IgD-negative memory B cell (primary cell): ENCODE results near the gene FOXRED1. TPM values are rescaled to one million over a fixed set of nuclear protein-coding genes. Genes with fewer than 3 reads are reported as not detected.

Experiments used
- H3K27ac Mint-ChIP-seq, 3 donors: one replicate each; pipeline ENCODE4 v1.8.0; 2020 to 2022; ENCODE audit warnings: mild to moderate bottlenecking in 3 of 3, mixed read lengths in 3 of 3, moderate library complexity in 1 of 3
- H3K27me3 Mint-ChIP-seq: one replicate; pipeline ENCODE4 v1.8.0; 2021; ENCODE audit warnings: mixed read lengths
- H3K36me3 Mint-ChIP-seq: one replicate; pipeline ENCODE4 v1.8.0; 2020; ENCODE audit warnings: mild to moderate bottlenecking, mixed read lengths
- H3K4me1 Mint-ChIP-seq, 3 donors: one replicate each; pipeline ENCODE4 v1.8.0; 2020 to 2022; ENCODE audit warnings: mixed read lengths in 3 of 3, mild to moderate bottlenecking in 1 of 3
- H3K4me3 Mint-ChIP-seq, 4 donors: one replicate each; pipeline ENCODE4 v1.8.0; 2020 to 2022; ENCODE audit warnings: mild to moderate bottlenecking in 4 of 4, mixed read lengths in 4 of 4, moderate library complexity in 3 of 4
- H3K9me3 Mint-ChIP-seq, 3 donors: one replicate each; pipeline ENCODE4 v1.8.0; 2020 to 2021; ENCODE audit warnings: mixed read lengths in 3 of 3, mild to moderate bottlenecking in 1 of 3
- polyA plus RNA-seq: library from polyadenylated mRNA; unstranded; fragments of 300-500 nt; fragmentation: Illumina TruSeq; gene quantifications from one replicate; pipeline ENCODE4 v1.2.3, GENCODE V29; 2021

The FOXRED1 gene
- polyA plus RNA-seq, 1 donor from 2014 or later: 12.0 TPM

DNA sequence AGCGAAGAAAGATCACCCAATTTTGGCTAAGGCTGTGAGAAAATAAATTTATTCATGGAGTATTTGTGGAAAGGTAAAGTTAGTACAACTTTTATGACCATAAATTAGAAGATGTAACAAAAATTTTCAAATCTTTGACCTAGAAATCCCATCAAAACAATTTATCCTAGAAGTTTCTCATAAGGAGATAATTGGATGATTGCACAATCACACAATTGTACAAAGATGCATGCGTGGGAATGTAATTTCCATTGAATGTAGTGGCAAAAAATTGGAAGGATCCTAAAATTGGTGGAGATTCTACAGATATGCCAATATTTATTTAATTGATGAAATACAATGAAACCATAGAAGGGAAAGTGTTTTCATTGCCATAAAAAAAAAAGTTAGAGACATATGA, 11.8 kb upstream of the FOXRED1 start:
- no peaks in the 10 kb centered on the region for H3K9me3 Mint-ChIP-seq
- H3K27ac Mint-ChIP-seq: no peak overlapping the region
- peaks cover 0 to 2% (median 0%) of the 10 kb centered on the region in 3 donors for H3K4me1 Mint-ChIP-seq
- no peaks in the 10 kb centered on the region for H3K27me3 Mint-ChIP-seq
- H3K4me3 Mint-ChIP-seq: no peak overlapping the region
- H3K36me3 Mint-ChIP-seq: peaks cover 2% of the 10 kb centered on the region

DNA sequence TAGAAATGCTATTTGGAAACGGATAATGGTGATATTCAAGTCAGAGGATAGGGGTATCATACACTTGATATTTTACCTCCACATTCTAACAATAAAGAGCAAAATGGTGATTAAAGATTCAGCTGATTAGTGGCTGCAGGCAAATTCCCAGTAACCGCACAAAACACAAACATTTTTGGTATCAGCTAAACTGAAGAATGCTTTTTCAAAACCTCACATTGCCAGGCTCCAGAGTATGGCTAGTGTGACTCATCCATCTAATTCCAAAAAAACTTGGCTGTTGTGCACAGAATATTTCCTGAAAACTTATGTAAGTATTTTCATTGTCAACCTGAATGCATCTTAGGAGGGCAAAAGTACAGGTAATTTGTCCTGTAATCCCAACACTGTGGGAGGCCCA, 11.2 kb upstream of the FOXRED1 start:
- Mint-ChIP-seq H3K9me3 (no peaks in the 10 kb centered on the region), H3K27ac (no peak overlapping the region), H3K4me3 (no peak overlapping the region), H3K4me1 (peaks cover 0 to 2% (median 0%) of the 10 kb centered on the region in 3 donors), H3K27me3 (no peaks in the 10 kb centered on the region), H3K36me3 (peaks cover 2% of the 10 kb centered on the region)

DNA sequence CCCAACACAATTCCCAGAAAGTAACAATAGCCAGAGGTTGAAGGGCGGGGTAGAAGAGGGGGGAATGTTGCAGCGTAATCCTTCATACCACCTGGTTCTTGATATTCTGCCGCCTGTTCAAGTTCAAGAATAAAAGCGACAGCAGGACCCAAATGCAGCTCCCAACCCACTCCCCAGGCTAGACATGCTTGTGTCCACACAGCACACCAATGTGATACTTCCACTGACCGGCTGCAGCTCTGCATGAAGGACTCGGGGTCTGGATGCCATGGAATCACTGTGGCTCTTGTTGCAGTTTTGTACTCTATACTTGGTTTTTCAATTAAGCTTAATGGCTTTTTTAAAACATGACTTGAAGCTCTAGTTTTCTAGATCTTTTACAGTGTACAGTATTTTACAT, 6.7 kb upstream of the FOXRED1 start:
- no peaks in the 10 kb centered on the region for H3K9me3 Mint-ChIP-seq
- no peak overlapping the region for H3K27ac Mint-ChIP-seq
- peaks cover 3% of the 10 kb centered on the region for H3K36me3 Mint-ChIP-seq
- peaks cover 0 to 5% (median 2%) of the 10 kb centered on the region in 3 donors for H3K4me1 Mint-ChIP-seq
- H3K27me3 Mint-ChIP-seq: no peaks in the 10 kb centered on the region
- peak overlapping the region in 1 of 4 donors; percentile 18 for H3K4me3 Mint-ChIP-seq

DNA sequence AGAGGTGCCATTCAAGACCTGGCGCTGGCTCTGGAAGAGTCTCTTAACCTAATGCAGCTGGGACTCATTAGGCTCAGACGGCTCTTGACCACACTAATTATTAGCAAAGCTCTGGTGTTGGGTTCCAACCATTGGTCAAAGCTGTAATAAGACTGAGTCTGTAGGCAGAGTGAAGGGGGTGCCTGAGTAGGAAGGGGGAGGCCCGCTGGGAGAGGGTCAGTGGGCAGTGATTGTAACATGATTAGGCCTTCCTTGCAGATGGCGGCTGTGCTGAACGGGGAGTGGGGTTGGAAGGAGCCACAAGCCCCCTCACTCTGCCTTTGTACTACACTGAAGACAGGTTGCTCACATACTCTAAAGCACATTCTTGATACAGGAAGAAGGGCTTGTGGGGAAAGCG, 5.5 kb upstream of the FOXRED1 start:
- Mint-ChIP-seq H3K4me1 (peaks cover 9 to 14% (median 9%) of the 10 kb centered on the region in 3 donors), H3K27me3 (no peaks in the 10 kb centered on the region), H3K4me3 (peak overlapping the region in 1 of 4 donors; percentile 3), H3K27ac (peak overlapping the region; percentile 26 to 75 (median 39)), H3K9me3 (no peaks in the 10 kb centered on the region), H3K36me3 (peaks cover 3% of the 10 kb centered on the region)

DNA sequence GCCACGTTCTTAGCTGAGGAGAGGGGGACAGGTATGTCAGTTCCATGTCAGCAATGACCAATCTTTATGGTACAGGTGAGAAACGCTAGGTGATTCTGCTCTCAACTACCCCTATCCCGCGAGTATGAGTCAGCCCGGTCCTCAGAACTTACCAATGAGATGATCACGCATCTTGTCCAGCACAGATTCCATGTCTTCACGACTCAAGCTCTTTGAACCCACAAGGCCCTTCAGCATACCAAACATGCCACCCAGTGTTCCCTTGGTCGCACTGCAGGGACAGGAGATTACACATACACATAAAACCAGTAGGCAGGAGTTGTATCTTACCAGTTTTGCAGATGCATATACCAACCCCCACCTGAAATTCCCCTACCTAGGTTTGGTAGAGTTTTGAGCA, 3.1 kb upstream of the FOXRED1 start:
- no peaks in the 10 kb centered on the region for H3K27me3 Mint-ChIP-seq
- no peaks in the 10 kb centered on the region for H3K9me3 Mint-ChIP-seq
- peaks cover 3% of the 10 kb centered on the region for H3K36me3 Mint-ChIP-seq
- H3K27ac Mint-ChIP-seq: peak overlapping the region; percentile 40 to 90 (median 46)
- H3K4me1 Mint-ChIP-seq: peaks cover 19 to 26% (median 21%) of the 10 kb centered on the region in 3 donors
- H3K4me3 Mint-ChIP-seq: peak overlapping the region in 3 of 4 donors; percentile 12 to 91 (median 51)

DNA sequence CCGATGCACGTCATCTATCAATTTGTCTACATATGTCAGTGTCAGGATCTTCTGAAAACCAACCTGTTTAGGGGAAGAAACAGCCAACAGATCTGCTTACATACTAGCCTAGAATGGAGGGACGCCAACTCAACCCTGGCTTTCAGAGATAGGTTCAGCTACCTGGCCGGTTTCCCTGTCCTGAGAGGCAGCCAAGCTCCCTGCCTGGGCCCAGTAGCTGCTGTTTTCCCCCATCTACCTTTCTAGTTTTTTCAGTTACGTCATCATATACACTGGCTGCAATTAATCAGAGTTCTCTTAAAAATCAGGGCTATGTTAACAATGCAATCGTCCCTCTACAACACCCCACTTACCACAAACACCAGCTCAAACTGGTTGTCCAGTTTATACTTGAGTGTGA, 1.3 kb upstream of the FOXRED1 start:
- H3K36me3 Mint-ChIP-seq: peaks cover 2% of the 10 kb centered on the region
- H3K4me1 Mint-ChIP-seq: peaks cover 24 to 29% (median 28%) of the 10 kb centered on the region in 3 donors
- H3K9me3 Mint-ChIP-seq: no peaks in the 10 kb centered on the region
- H3K27ac Mint-ChIP-seq: peak overlapping the region; percentile 98 to 99 (median 99)
- H3K27me3 Mint-ChIP-seq: no peaks in the 10 kb centered on the region
- H3K4me3 Mint-ChIP-seq: peak overlapping the region; percentile 91 to 99 (median 98)

DNA sequence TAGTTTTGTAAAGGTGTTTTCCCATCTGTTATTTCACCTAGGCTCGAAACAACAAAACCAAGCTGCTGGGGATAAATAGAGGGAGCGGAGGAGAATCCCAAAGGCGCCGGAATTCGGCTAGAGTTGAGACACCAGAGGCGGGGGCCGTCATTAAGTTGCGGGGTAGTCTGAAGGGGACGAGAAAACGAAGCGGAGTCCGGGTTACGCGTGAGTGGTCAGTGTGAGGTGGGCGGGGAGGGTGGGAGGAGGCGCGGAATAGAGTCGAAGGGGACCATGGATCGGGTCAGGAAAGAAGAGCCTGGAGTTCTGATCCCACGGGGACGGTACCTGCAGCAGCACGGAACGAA, 620 bp upstream of the FOXRED1 start:
- H3K27me3 Mint-ChIP-seq: no peaks in the 10 kb centered on the region
- peak overlapping the region; percentile 98 to 99 (median 99) for H3K27ac Mint-ChIP-seq
- peaks cover 24 to 29% (median 28%) of the 10 kb centered on the region in 3 donors for H3K4me1 Mint-ChIP-seq
- peak overlapping the region; percentile 91 to 99 (median 98) for H3K4me3 Mint-ChIP-seq
- H3K36me3 Mint-ChIP-seq: peaks cover 4% of the 10 kb centered on the region
- no peaks in the 10 kb centered on the region for H3K9me3 Mint-ChIP-seq

DNA sequence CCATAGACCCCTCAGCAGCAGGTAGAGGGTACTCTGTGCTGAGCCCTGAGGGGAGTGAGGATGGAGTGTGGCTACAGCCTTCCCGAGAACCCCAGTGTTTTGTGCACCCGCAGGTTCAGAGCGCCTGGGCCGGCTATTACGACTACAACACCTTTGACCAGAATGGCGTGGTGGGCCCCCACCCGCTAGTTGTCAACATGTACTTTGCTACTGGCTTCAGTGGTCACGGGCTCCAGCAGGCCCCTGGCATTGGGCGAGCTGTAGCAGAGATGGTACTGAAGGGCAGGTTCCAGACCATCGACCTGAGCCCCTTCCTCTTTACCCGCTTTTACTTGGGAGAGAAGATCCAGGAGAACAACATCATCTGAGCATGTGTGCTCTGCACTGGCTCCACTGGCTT, 8.4 kb downstream of the FOXRED1 start:
- Mint-ChIP-seq H3K4me3 (no peak overlapping the region), H3K9me3 (no peaks in the 10 kb centered on the region), H3K27ac (no peak overlapping the region), H3K36me3 (peaks cover 11% of the 10 kb centered on the region), H3K27me3 (no peaks in the 10 kb centered on the region), H3K4me1 (peaks cover 9 to 15% (median 10%) of the 10 kb centered on the region in 3 donors)

DNA sequence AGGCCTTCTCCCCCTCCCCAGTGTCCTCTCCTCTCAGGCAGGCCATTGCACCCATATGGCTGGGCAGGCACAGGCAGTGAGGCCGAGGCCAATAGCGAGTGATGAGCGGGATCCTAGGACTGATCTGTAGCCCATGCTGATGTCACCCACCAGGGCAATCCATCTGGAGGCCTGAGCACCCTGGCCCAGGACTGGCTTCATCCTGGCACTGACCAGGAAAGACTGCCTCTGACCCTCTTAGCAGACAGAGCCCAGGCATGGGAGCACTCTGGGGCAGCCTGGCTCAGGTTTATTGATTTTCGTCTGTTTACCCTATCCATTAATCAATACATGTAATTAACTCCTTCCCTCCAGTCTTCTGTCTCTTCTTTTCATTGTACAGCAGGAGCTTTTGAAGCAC, 8.8 kb downstream of the FOXRED1 start:
- H3K27me3 Mint-ChIP-seq: no peaks in the 10 kb centered on the region
- peaks cover 10 to 18% (median 11%) of the 10 kb centered on the region in 3 donors for H3K4me1 Mint-ChIP-seq
- no peak overlapping the region for H3K27ac Mint-ChIP-seq
- H3K4me3 Mint-ChIP-seq: peak overlapping the region in 1 of 4 donors; percentile 69
- no peaks in the 10 kb centered on the region for H3K9me3 Mint-ChIP-seq
- H3K36me3 Mint-ChIP-seq: peaks cover 9% of the 10 kb centered on the region

DNA sequence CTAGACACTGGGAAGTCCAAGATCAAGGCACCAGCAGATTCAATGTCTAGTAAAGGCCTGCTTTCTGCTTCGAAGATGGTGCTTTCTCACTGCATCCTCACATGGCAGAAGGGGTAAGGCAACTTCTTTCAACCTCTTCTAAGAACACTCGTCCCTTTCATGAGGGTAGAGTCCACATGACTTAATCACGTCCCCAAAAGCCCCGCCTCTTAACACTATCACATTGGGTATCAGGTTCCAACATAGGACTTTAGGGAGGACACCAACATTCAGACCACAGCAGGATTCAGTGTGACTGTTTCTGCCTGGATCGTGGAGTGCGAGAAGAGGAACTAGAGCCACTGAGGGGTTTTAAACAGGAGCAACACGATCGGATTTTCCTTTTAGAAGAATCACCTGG, 10.2 kb downstream of the FOXRED1 start:
- no peaks in the 10 kb centered on the region for H3K27me3 Mint-ChIP-seq
- H3K4me3 Mint-ChIP-seq: peak overlapping the region in 2 of 4 donors; percentile 68 to 69
- H3K4me1 Mint-ChIP-seq: peaks cover 17 to 19% (median 17%) of the 10 kb centered on the region in 3 donors
- no peak overlapping the region for H3K27ac Mint-ChIP-seq
- H3K36me3 Mint-ChIP-seq: peaks cover 5% of the 10 kb centered on the region
- no peaks in the 10 kb centered on the region for H3K9me3 Mint-ChIP-seq

DNA sequence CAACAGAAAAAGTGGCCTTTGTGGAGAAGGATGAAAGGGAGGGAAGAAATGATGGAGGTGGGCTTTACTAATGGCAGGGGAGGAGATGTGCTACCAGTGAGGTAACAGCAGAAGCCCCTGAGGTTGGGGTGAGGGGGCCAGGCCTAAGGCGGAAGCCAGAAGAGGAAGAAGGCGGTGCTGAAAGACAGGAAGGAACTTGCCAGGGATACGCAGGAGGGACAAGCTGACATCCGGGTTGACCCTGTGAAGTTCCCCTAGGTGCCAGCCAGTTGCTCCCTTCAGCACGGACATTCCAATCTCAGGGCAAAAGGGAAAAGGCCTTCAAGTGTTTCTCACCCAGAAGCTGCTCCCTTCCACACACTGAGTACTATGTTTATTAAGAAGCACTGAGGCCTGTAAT, 11.6 kb downstream of the FOXRED1 start:
- Mint-ChIP-seq H3K9me3 (no peaks in the 10 kb centered on the region), H3K36me3 (peaks cover 6% of the 10 kb centered on the region), H3K4me3 (peak overlapping the region in 2 of 4 donors; percentile 69 to 72), H3K27ac (peak overlapping the region; percentile 38 to 61 (median 47)), H3K27me3 (no peaks in the 10 kb centered on the region), H3K4me1 (peaks cover 24 to 25% (median 24%) of the 10 kb centered on the region in 3 donors)

DNA sequence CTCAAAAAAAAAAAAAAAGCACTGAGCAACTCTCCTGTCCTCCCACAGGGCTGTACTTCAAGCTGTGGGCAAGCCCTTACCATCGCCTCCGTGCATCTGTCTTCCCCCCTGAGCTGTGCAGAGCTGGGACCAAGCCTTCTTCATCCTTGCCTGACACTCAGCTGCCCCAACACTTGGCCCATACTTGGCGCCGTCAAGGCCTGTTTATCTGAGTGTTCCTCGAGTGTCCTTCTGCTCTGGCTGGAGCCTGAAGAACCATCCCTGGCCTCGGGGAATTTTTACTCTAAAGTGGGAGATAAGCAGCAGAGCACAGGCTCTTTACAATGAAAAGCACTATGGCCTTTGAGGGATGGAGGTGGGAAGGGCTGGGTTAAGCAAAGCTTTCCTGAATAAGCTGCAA, 12.3 kb downstream of the FOXRED1 start:
- peak overlapping the region in 1 of 3 donors; percentile 93 for H3K27ac Mint-ChIP-seq
- H3K4me1 Mint-ChIP-seq: peaks cover 24 to 25% (median 24%) of the 10 kb centered on the region in 3 donors
- no peaks in the 10 kb centered on the region for H3K27me3 Mint-ChIP-seq
- H3K4me3 Mint-ChIP-seq: peak overlapping the region in 2 of 4 donors; percentile 95 to 96
- H3K36me3 Mint-ChIP-seq: peaks cover 6% of the 10 kb centered on the region
- no peaks in the 10 kb centered on the region for H3K9me3 Mint-ChIP-seq

DNA sequence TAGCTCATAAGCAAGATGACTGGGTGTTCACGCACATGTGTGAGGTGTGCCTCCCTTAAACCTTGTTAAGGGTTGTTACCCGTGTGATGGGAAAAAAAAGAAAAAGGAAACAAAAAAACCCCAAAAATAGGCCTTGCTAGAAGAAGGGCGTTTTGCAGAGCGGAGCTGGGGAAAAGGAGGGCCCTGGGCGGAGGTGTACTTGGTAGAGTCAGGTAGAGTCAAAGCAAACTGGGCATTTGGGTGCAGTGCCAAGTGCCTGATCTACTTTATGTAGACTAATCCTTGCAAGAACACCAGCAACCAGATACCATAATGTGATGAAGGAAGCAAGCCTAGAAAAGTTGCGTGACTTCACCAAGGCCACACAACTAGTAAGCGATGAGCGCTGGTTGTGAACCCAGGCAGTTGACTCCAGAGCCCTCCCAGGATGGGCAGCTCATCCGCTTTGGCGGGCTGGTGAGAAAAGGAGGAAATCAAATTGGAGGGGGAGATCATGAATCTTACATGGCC, 12.8 kb downstream of the FOXRED1 start:
- Mint-ChIP-seq H3K27ac (peak overlapping the region in 1 of 3 donors; percentile 93), H3K4me1 (peaks cover 24 to 27% (median 24%) of the 10 kb centered on the region in 3 donors), H3K27me3 (no peaks in the 10 kb centered on the region), H3K4me3 (peak overlapping the region; percentile 95 to 98 (median 96)), H3K9me3 (no peaks in the 10 kb centered on the region), H3K36me3 (peaks cover 6% of the 10 kb centered on the region)

DNA sequence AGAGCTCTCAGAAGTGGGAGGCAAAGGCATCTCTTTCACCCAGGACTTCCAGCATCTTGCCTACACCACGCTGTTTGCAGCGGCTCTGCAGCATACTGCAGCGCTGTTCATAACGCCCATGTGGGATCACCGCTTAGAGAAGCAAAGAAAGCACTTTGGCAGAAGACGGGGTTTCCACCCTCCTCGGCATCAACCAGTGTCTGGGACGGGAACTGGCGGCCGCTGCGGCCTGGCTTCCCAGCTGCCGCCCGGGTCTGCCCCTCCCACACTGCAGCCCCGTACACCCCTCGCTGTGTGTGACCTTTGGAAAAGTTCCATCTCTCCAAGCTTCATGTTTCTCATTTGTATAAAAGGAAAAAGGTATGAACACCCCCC, 13.4 kb downstream of the FOXRED1 start:
- Mint-ChIP-seq H3K36me3 (peaks cover 6% of the 10 kb centered on the region), H3K27me3 (no peaks in the 10 kb centered on the region), H3K9me3 (no peaks in the 10 kb centered on the region), H3K27ac (peak overlapping the region; percentile 81 to 93 (median 91)), H3K4me1 (peaks cover 24 to 30% (median 24%) of the 10 kb centered on the region in 3 donors), H3K4me3 (peak overlapping the region; percentile 95 to 98 (median 96))

DNA sequence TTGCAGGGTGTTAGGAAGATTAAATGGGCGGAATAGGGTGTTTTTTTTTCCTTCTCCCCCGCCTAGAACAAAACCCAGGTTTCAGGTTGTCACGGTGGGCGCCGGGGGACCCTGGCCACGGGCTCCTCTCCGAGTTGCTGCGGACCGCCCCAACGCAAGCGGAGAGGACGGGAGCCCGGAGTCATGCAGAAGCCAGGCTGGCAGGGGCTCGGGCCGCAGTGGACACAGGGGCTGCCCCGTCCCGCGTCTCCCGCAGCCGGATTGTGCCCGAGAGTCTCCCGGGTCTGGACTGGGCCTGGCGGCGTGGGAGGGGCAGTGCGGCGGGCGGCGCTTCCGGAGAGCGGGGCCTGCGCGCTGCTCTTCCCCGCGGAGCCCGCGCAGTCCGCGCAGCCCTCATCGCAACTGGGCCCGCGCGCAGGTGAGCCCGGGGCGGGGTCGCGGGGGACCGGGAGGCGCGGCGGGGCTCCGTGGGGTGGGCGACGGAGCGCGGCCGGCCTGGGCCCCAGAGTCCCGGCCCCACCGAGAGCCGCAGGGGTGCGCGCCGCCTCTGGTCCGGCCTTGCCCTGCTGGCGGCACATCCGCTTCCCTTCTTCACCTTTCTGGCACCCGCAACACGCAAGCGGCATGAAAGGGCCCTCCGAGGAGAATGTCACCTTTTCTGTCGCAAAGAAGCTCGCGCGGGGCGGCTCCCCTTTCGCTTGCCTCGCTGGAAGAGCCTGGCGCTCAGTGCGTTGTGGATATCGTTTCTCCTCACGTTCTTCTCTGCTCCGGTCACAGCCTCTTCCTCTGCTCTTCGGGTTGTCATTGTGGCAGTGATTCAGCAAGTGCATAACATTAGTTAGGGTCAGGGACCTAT, 14.0 kb downstream of the FOXRED1 start, which contains the start of gene TIRAP:
TSS of gene TIRAP (plus strand) at position 358 of the 856 bp plus-strand sequence. CDS start 7,802 bp downstream, outside the sequence.
- Mint-ChIP-seq H3K36me3 (peaks cover 6% of the 10 kb centered on the region), H3K4me3 (peak within 1 kb of the TSS; percentile 96 to 99 (median 98)), H3K4me1 (peaks cover 24 to 30% (median 24%) of the 10 kb centered on the region in 3 donors), H3K9me3 (no peaks in the 10 kb centered on the region), H3K27ac (peak within 1 kb of the TSS; percentile 93 to 97 (median 94)), H3K27me3 (no peaks in the 10 kb centered on the region)
